ENCODE data around the gene EIF4E.
"Not testable (repeated sequence)": the region's sequence is repeated elsewhere in the genome, so short reads cannot be mapped to it uniquely, and the experiment has no call there.

The EIF4E gene

DNA sequence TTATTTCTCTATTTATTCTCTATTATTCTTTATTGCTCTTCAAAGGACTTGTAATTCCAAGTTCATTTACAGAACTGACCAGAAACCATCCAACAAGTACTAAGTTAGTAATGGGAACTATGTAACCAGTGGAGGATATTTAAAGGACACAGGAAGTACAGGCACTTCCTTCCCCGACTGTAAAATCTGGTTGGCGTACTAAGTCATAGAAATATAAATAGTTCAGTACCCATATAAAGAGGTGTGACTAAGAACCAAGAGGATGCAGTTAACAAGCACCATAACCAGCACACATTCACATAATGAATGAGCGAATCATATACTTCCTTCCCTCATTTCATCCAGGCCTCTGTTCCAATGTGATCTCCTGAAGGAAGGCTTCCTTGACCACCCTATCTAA lies 3.6 kb upstream of the EIF4E start:
- TF ChIP-seq, protein P1, sequence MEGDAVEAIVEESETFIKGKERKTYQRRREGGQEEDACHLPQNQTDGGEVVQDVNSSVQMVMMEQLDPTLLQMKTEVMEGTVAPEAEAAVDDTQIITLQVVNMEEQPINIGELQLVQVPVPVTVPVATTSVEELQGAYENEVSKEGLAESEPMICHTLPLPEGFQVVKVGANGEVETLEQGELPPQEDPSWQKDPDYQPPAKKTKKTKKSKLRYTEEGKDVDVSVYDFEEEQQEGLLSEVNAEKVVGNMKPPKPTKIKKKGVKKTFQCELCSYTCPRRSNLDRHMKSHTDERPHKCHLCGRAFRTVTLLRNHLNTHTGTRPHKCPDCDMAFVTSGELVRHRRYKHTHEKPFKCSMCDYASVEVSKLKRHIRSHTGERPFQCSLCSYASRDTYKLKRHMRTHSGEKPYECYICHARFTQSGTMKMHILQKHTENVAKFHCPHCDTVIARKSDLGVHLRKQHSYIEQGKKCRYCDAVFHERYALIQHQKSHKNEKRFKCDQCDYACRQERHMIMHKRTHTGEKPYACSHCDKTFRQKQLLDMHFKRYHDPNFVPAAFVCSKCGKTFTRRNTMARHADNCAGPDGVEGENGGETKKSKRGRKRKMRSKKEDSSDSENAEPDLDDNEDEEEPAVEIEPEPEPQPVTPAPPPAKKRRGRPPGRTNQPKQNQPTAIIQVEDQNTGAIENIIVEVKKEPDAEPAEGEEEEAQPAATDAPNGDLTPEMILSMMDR (conservative IDR thresholded peaks at IDR 0.05; ENCODE audit: low read length), result no peak
- H3K4me3 ChIP-seq (ENCODE audit: low read length), result no peak overlapping the region
- DNase-seq (ENCODE audit: low read depth), result peak; percentile 45

DNA sequence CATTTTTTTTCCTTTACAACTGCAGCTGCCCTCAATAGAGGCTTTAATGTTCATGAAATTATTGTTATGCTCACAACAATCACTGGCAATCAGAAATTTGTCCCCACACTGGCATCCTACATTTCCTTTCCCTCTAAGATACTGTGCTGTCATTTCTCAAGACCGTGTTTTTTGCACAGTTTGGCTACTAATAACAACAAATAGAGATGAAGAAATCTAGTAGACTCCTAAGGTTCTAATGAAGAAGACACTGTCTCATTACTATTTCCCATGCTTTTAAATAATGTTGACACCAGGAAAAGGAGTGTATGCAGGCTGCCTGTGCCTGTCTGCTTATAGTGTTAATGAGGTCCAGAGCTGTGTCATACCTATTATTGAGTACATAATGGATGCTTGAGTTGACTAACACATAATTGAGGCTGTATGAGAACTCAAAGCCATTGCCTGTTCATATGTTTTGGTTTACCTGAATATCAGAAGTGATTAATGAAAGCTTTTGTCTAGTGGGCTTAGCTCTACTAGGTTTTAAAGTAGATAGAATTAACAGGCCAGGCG lies 1.5 kb upstream of the EIF4E start:
- TF ChIP-seq, protein P1 (conservative IDR thresholded peaks at IDR 0.05; ENCODE audit: low read length), result no peak
- H3K4me3 ChIP-seq (ENCODE audit: low read length), result peak overlapping the region; percentile 98

DNA sequence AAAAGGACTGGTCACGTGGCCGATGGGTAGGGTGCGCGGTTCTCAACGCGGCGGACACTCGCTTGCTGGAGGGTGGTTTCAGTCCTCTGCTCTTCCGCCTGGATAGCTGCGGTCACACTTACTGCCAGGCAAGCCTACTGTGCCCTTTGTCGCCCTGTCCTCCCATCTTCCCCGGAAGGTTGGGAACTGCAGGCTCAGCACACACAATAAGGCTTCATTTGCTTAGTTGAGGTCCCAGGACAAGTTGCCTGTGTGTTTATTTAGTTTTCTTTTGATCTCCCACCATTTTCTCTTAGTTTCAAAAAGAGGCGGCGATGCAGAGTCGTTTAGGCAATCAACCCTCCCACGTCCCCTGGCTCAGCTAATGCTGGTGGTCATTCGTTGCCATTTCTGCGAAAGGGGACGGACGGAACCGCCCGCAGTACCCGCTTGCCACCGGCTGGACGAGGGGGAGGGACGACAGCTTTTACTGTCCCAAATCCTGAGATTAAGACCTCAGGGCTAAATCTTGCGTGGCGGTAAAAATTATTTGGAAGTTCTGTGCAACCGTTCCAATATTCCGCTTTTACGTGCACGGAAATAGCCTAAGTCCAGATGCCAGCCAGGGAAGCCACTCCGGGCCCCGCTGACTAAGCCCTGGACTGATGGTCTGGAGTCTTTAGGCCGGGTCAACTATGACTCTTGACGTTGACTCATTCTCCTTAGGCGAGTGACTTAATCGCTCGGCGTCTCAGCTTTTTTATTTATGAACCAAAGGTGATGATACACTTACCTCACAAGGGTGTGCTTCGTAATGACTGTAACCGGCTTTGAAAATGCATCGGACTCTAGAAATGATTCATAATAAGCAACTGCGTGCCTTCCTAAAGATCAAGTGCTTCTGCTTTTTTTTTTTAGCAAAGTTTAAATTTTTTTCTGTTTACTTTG lies 671 bp upstream of the EIF4E start:
- H3K4me3 ChIP-seq (ENCODE audit: low read length), result peak overlapping the region; percentile 98
- peak; percentile 90 for DNase-seq (ENCODE audit: low read depth)
- TF ChIP-seq, protein P1 (conservative IDR thresholded peaks at IDR 0.05; ENCODE audit: low read length), result peak; percentile 6; the same call in 1 of the 2 replicates

More for the DNA sequence above, 1.5 kb upstream of the EIF4E start:
- DNase-seq (ENCODE audit: low read depth), result no peak

DNA sequence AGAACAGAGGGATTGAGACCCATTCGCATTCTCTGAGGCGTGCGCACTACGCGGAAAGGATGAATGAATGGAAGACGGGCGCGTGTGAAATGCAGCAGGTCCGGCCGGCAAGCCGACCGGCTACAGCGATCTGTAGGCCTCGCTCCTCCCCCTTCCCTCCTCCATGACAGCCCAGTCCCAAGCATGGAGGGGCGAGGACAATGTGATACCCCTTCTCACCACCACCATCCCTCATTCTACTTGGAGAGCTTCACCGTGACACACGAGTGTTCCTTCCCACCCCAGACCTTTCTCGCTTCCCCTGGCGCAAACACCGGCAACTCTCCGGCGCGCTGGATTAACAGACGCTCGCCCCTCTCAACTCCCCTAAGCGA lies 815 bp downstream of the EIF4E start:
- peak; percentile 68 for DNase-seq (ENCODE audit: low read depth)
- peak overlapping the region; percentile 92 for H3K4me3 ChIP-seq (ENCODE audit: low read length)
- TF ChIP-seq, protein P1 (conservative IDR thresholded peaks at IDR 0.05; ENCODE audit: low read length), result no peak

DNA sequence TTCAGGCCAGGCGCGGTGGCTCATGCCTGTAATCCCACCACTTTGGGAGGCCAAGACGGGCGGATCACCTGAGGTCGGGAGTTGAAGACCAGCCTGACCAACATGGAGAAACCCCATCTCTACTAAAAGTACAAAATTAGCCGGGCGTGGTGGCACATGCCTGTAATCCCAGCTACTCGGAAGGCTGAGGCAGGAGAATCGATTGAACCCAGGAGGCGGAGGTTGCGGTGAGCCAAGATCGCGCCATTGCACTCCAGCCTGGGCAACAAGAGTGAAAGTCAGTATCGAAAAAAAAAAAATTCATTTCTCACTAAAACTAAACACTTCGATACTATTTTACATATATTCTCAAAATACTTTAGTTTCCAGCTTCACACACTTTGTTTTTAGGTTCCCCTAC lies 2.7 kb downstream of the EIF4E start:
- not testable (repeated sequence) for H3K4me3 ChIP-seq (ENCODE audit: low read length); DNase-seq (ENCODE audit: low read depth)

DNA sequence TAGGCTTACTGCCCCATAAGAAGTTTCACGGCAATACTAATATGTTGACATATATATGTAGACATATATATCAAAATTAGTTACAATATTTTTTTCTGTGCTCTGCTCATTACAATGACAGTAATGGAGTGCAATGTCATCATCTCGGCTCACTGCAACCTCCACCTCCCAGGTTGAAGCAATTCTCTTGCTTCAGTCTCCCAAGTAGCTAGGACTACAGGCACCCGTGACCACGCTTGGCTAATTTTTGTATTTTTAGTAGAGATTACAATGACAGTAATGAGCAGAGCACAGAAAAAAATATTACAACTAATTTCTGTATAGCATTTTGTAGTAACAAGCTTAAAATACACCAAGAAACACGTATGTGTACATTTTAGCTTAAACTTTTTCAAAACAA lies 7.6 kb downstream of the EIF4E start:
- no peak for DNase-seq (ENCODE audit: low read depth)
- no peak overlapping the region for H3K4me3 ChIP-seq (ENCODE audit: low read length)
- TF ChIP-seq, protein P1 (conservative IDR thresholded peaks at IDR 0.05; ENCODE audit: low read length), result no peak

DNA sequence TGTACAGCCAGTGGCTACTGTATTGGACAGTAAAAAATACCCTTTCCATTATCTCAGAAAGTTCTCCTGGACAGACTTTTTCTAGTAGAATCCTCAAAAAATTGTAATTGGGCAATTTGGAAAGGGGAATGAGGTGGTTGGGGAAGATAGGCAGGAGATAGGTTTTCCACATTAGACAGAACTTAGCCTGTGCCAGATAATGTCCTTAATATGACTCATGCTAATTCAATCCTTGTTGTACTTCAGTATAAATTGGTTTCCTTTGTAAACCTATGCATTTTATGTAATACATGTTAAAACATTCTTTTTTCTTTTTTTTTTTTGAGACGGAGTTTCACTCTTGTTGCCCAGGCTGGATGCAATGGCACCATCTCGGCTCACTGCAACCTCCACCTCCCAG lies 8.9 kb downstream of the EIF4E start:
- H3K4me3 ChIP-seq (ENCODE audit: low read length), result no peak overlapping the region
- peak; percentile 33 for DNase-seq (ENCODE audit: low read depth)
- TF ChIP-seq, protein P1 (conservative IDR thresholded peaks at IDR 0.05; ENCODE audit: low read length), result no peak

DNA sequence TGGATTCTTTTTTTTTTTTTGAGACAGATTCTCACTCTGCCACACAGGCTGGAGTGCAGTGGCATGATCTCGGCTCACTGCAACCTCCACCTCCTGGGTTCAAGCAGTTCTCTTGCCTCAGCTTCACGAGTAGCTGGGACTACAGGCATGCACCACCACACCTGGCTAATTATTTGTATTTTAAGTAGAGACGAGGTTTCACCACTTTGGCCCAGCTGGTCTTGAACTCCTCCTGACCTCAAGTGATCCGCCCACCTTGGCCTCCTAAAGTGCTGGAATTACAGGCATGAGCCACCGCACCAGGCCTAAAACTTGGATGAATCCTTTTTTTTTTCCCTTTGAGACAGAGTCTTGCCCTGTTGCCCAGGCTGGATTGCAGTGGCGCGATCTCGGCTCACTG lies 18.2 kb downstream of the EIF4E start:
- H3K4me3 ChIP-seq (ENCODE audit: low read length), result not testable (repeated sequence)
- peak; percentile 39 for DNase-seq (ENCODE audit: low read depth)

Data from AG10803 (cell line).